GM12891 (cell line): Measurements from ENCODE around the gene INPP5D.

ENCODE experiments used
- POLR2A ChIP-seq: IDR thresholded peaks from 2 replicates; pipeline ENCODE4 v1.6.1; 2011; ENCODE audit warnings: low read depth, low read length, control low read depth
- POLR2AphosphoS5 ChIP-seq: IDR thresholded peaks from 2 replicates; pipeline ENCODE4 v1.6.1; 2011; ENCODE audit warnings: low read depth, low read length, control low read depth
- TAF1 ChIP-seq: IDR thresholded peaks from 2 replicates; pipeline ENCODE4 v1.6.1; 2011; ENCODE audit warnings: low read depth, low read length, control low read depth

DNA sequence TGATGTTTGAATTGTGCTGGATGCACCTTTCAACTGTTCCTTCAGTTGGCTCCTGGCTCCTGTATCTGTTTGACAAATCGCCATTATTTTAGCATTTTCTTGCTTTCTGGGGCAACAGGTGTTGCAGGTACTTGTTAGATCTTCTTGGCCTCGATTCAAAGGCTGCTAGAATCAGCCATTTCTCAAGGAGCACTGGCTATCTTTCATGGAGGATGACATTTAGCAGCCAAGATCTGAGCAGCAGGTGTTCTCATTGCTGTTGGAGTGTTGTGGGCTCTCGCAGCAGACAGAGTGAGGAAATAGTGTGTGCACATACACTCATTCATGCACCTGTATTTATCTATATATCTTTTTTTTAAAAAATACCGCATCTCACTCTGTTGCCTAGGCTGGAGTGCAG lies 52.2 kb downstream of the INPP5D start:
- TF ChIP-seq POLR2AphosphoS5 = no peak
- no peak for TF ChIP-seq TAF1
- no peak for TF ChIP-seq POLR2A
